ENCODE measurements around the gene KCNH1.

The KCNH1 gene

DNA sequence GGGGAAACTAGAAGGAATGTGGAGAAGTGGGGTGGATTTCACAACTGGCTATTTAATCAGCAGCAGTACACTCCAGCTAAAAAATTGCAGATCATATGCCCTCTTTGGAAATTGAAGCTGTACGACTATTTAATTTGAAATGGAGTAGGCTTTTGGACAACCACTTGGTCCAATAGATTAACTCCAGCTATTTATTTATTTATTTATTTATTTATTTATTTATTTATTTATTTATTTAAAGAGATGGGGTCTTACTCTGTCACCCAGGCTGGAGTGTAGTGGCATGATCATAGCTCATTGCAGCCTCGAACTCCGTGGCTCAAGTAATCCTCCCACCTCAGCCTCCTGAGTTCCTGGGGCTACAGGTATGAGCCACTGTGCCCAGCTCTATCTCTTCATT lies 312.3 kb downstream of the KCNH1 start:
- H3K4me3 ChIP-seq (ENCODE audit: low read depth, low read length) = no peak overlapping the region
- DNase-seq (ENCODE audit: low read depth, low spot score) = no peak
- TF ChIP-seq, protein P1, sequence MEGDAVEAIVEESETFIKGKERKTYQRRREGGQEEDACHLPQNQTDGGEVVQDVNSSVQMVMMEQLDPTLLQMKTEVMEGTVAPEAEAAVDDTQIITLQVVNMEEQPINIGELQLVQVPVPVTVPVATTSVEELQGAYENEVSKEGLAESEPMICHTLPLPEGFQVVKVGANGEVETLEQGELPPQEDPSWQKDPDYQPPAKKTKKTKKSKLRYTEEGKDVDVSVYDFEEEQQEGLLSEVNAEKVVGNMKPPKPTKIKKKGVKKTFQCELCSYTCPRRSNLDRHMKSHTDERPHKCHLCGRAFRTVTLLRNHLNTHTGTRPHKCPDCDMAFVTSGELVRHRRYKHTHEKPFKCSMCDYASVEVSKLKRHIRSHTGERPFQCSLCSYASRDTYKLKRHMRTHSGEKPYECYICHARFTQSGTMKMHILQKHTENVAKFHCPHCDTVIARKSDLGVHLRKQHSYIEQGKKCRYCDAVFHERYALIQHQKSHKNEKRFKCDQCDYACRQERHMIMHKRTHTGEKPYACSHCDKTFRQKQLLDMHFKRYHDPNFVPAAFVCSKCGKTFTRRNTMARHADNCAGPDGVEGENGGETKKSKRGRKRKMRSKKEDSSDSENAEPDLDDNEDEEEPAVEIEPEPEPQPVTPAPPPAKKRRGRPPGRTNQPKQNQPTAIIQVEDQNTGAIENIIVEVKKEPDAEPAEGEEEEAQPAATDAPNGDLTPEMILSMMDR (IDR thresholded peaks at IDR 0.05; ENCODE audit: low read depth, low read length) = no peak
- in situ Hi-C loops (cut with HindIII; ENCODE audit: low sequenced_read_pairs) = no loop called here

DNA sequence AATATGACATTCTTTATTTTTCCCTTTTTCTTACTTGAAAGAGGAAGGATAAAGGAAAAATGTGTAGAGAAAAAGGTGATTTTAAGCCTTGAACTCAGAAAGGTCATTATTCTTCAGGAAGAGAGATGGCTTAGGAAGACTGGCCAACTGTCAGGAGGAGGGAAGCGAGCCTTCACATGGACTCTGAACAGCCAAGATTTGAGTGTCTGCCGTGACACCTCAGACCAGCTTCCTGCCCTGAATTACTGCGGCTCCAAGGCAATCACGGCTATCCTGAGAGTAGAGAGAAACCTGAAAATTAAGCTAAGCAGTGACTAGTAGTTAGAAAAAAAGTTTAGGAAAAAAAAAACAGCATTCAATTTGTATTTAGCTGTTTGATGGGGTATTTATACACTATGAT lies 314.7 kb downstream of the KCNH1 start:
- TF ChIP-seq, protein P1 (IDR thresholded peaks at IDR 0.05; ENCODE audit: low read depth, low read length) = no peak
- DNase-seq (ENCODE audit: low read depth, low spot score) = no peak
- in situ Hi-C loops (cut with HindIII; ENCODE audit: low sequenced_read_pairs) = no loop called here
- no peak overlapping the region for H3K4me3 ChIP-seq (ENCODE audit: low read depth, low read length)

DNA sequence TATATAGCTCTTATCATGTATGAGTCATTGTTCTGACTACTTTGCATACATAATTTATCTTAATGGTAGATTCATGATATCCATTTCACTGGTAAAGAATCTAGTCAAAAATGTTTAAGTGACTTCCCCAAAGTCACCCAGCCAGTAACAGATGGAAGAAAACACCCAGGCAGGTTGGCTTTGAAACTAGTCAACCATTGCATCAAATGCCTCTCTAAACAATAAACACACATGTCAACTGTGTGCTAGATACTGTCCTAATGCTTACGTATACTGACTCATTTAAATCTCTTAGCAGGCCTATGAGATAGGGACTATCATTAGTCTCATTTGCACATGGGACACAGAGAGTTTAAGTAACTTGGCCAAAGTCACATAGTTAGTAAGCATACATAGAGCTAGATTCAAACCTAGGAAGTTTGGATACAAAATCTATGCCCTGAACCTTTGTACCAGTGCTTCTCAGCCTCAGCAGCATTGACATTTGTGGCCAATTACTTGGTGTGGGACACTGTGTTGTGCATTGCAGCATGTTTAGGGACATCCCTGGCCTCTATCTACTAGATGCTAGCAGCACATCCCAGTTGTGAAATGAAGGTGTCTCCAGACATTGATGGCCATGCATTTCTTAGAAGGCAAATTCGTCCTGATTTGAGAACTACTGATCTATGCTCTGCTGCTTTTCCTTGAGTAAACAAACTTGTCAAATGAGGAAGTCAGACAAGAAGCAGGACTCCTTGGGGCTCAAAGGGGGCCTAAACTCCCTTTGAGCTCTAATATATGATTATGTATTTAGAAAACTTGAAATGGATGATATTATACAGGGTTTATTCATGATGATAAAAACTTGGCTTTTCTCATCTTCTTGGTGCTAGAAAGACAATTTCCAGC lies 316.3 kb downstream of the KCNH1 start:
- H3K4me3 ChIP-seq (ENCODE audit: low read depth, low read length) = no peak overlapping the region
- in situ Hi-C loops (cut with HindIII; ENCODE audit: low sequenced_read_pairs) = no loop called here
- TF ChIP-seq, protein P1 (IDR thresholded peaks at IDR 0.05; ENCODE audit: low read depth, low read length) = no peak
- no peak for DNase-seq (ENCODE audit: low read depth, low spot score)

DNA sequence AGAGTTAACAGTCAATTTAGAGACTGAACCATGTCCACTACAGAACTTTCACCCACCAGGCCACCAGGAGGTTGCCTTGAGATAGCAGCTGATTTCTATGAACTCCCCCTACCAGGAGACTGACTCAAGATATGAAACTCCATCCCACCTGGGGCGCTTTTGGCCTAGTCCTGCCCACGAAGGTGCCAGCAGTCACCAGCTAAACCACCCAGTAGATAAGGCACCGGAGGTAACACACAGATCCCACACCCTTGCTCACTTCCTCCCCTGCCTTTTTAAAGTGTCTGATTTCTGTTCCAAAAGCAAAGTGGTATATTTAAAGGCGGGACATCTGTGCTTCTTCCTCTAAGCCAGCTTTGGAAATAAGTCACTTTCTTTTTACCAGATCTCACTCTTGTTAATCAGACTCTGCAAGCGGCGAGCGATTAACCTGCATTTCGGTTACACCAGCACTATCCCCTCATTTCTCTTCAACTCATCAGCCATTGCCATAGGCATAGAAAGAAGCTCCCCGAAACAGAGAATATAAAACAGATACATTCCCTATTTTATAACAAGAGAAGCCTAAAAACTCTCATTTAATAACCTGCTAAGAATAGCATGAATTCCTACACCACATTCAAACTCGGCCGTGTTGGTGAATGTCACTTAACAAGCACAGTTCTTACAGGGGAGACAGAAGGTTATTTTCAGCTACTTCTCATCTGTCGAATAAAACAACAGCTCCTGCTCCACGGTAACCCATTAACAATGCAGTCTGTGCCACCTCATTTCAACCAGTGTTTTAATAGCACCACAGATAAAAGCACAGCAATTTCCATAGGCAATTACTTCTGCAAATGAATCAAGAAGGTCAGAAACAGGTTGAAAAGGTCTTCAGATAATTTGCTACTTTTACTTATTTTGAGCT lies 318.1 kb downstream of the KCNH1 start:
- H3K4me3 ChIP-seq (ENCODE audit: low read depth, low read length) = no peak overlapping the region
- TF ChIP-seq, protein P1 (IDR thresholded peaks at IDR 0.05; ENCODE audit: low read depth, low read length) = no peak
- in situ Hi-C loops (cut with HindIII; ENCODE audit: low sequenced_read_pairs) = no loop called here
- no peak for DNase-seq (ENCODE audit: low read depth, low spot score)

DNA sequence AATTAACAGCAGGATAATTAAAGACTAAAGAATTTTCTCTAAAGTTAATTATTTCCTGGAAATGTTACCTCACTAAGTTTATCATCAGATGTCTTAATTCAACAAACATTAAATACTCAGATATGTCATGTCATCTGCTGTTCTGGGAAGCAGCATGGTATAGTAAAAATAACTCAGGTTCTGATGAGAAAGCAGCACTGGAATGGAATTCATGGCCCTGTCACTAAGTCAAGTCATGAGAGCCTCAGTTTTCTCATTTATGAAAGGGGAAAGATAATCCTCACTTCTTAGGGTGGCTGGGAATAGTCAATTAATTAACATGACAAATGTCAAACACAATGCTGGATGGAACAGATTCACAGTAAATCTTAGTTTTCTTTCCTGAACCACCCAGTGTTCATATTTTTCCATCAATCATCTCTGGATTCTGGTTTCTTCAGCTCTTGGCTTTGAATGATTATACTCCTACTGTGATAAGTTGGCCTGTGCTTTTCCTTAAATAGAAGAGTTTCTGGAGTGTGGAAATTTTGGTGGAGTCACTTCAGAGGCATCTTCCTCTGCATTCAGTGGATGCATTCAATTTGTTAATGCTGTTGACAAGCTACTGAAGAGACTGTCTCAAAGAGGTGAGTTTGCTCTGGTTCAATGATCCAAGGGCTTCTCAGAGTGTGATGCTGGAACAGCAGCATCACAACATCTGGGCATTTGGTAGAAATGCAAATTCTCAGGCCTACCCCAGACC lies 319.4 kb downstream of the KCNH1 start:
- H3K4me3 ChIP-seq (ENCODE audit: low read depth, low read length) = no peak overlapping the region
- TF ChIP-seq, protein P1 (IDR thresholded peaks at IDR 0.05; ENCODE audit: low read depth, low read length) = no peak
- no peak for DNase-seq (ENCODE audit: low read depth, low spot score)
- in situ Hi-C loops (cut with HindIII; ENCODE audit: low sequenced_read_pairs) = no loop called here

DNA sequence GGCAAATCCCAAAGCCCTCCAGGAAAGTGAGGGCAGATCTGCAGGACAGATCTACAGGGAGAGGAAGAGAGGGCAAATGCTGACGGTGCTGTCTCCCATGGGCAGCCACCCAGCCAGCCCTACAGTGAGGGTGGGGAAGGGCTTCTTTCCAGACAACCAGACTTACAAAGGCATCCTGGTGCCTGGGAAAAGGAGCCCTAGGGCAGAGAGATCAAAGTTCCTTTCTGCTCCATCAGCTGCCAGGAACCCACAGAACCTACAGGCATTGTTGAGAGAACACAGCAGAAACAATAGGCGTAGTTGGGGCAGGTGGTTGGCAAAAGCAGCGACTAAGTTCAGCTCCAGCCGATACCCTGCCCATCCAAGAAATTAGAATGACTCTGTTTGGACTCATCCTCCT lies 332.4 kb downstream of the KCNH1 start:
- in situ Hi-C loops (cut with HindIII; ENCODE audit: low sequenced_read_pairs) = no loop called here
- no peak overlapping the region for H3K4me3 ChIP-seq (ENCODE audit: low read depth, low read length)
- TF ChIP-seq, protein P1 (IDR thresholded peaks at IDR 0.05; ENCODE audit: low read depth, low read length) = no peak
- no peak for DNase-seq (ENCODE audit: low read depth, low spot score)
